Measurements from ENCODE around the gene ZNF655. TPM values are rescaled to one million over a fixed set of nuclear protein-coding genes. Genes with fewer than 3 reads are reported as not detected.

The ZNF655 gene
- total and polyA plus RNA-seq, 2 donors (not counting 3 experiments of a cell fraction or from before 2014, with no cell fraction given), result 16.9 to 20.4 TPM

- Histone ChIP-seq H3K27me3 (ENCODE audit: control insufficient read depth in 2 of 2, insufficient read depth in 2 of 2, low read length in 2 of 2) (no peaks in the 10 kb centered on the region), H3K9me3 (replicated peaks; ENCODE audit: control insufficient read depth, insufficient read depth, low read length) (no peaks in the 10 kb centered on the region), H3K9me1 (replicated peaks; ENCODE audit: control insufficient read depth, extremely low read depth, insufficient read depth, low read length) (no peaks in the 10 kb centered on the region), H3K79me2 (ENCODE audit: control insufficient read depth, insufficient read depth, low read length) (no peaks in the 10 kb centered on the region), H3K27ac (ENCODE audit: insufficient read depth, low read depth, low read length) (no peak overlapping the region), H4K20me1 (replicated peaks; ENCODE audit: control insufficient read depth, extremely low read depth, insufficient read depth, low read length) (no peaks in the 10 kb centered on the region), H3K4me2 (ENCODE audit: insufficient read depth, low read length) (no peak overlapping the region), H3K36me3 (ENCODE audit: control insufficient read depth in 2 of 2, extremely low read depth in 1 of 2, insufficient read depth in 2 of 2, low read length in 2 of 2) (no peaks in the 10 kb centered on the region), H3K9ac (replicated peaks; ENCODE audit: extremely low read depth, insufficient read depth, low read length) (no peak overlapping the region), H2AFZ (ENCODE audit: low read depth, low read length) (no peak overlapping the region), H3K4me3 (replicated peaks in 1 of 3; ENCODE audit: insufficient read depth in 1 of 3, low read depth in 1 of 3, low read length in 3 of 3) (no peak overlapping the region), H3K4me1 (ENCODE audit: control insufficient read depth, extremely low read depth, insufficient read depth, low read length) (no peaks in the 10 kb centered on the region)
- DNase-seq (ENCODE audit: low read depth, low spot score), result no peak
- dilution Hi-C loops (cut with MboI; ENCODE audit: extremely low pct_ligation_motif_present, low sequenced_read_pairs), result no loop called here
- CTCF ChIA-PET, result no interaction called here
- BruUV-seq (replicated peaks), result no TSS peak
- TF ChIP-seq, protein P1, sequence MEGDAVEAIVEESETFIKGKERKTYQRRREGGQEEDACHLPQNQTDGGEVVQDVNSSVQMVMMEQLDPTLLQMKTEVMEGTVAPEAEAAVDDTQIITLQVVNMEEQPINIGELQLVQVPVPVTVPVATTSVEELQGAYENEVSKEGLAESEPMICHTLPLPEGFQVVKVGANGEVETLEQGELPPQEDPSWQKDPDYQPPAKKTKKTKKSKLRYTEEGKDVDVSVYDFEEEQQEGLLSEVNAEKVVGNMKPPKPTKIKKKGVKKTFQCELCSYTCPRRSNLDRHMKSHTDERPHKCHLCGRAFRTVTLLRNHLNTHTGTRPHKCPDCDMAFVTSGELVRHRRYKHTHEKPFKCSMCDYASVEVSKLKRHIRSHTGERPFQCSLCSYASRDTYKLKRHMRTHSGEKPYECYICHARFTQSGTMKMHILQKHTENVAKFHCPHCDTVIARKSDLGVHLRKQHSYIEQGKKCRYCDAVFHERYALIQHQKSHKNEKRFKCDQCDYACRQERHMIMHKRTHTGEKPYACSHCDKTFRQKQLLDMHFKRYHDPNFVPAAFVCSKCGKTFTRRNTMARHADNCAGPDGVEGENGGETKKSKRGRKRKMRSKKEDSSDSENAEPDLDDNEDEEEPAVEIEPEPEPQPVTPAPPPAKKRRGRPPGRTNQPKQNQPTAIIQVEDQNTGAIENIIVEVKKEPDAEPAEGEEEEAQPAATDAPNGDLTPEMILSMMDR (IDR thresholded peaks at IDR 0.05; ENCODE audit: extremely low read depth in 1 of 2, insufficient read depth in 1 of 2, low read depth in 1 of 2, low read length in 2 of 2), result no peak
- TF ChIP-seq FOS (IDR thresholded peaks at IDR 0.05; ENCODE audit: borderline replicate concordance, insufficient read depth, low read length) (no peak), MYC (IDR thresholded peaks at IDR 0.05; ENCODE audit: low read depth, low read length) (no peak), POLR2A (IDR thresholded peaks at IDR 0.05; ENCODE audit: low read depth, low read length) (no peak), EZH2 (IDR thresholded peaks at IDR 0.05; ENCODE audit: borderline replicate concordance, low read depth, low read length, severe bottlenecking) (no peak)
- FAIRE-seq, result no peak
- POLR2A ChIA-PET, result no interaction called here
- intact Hi-C loops (cut with micrococcal nuclease), result no loop called here
These were observed 19.1 kb upstream of the ZNF655 start for GRCh38 chr7:99539213-99539811.

DNA sequence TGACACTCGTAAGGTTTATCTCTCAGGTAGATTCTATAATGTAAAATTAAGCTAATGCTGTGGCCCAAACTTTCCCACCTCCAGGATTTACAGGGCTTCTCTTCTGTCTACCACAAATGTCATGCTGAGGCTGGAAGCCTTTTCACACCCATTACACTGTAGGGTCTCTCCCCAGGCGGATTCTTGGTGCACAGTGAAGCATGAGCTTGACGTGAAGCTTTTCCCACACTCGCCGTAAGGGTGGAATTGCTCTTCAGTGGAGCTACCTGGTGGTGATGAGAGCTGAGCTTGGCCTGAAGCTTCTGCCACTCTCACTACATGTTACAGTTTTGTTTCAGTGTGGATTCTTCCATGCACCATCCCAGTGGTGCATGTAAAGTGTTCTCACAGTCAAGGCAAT lies 17.9 kb upstream of the ZNF655 start:
- POLR2A ChIA-PET, result no interaction called here
- CTCF ChIA-PET, result interaction anchor here (0.6 kb wide), 1 partner anchor 101 kb away, joined by 3 read pairs; no protein-coding TSS in a partner anchor
- no peak overlapping the region for H3K4me3 ChIP-seq (replicated peaks in 1 of 3; ENCODE audit: insufficient read depth in 1 of 3, low read depth in 1 of 3, low read length in 3 of 3)
- no peaks in the 10 kb centered on the region for H4K20me1 ChIP-seq (replicated peaks; ENCODE audit: control insufficient read depth, extremely low read depth, insufficient read depth, low read length)
- dilution Hi-C loops (cut with MboI; ENCODE audit: extremely low pct_ligation_motif_present, low sequenced_read_pairs) (no loop called here), intact Hi-C loops (cut with micrococcal nuclease) (no loop called here)
- H3K36me3 ChIP-seq (ENCODE audit: control insufficient read depth in 2 of 2, extremely low read depth in 1 of 2, insufficient read depth in 2 of 2, low read length in 2 of 2), result no peaks in the 10 kb centered on the region
- TF ChIP-seq, protein P2, sequence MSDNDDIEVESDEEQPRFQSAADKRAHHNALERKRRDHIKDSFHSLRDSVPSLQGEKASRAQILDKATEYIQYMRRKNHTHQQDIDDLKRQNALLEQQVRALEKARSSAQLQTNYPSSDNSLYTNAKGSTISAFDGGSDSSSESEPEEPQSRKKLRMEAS (IDR thresholded peaks at IDR 0.05; ENCODE audit: insufficient read depth, insufficient read length), result no peak
- TF ChIP-seq POLR2A (IDR thresholded peaks at IDR 0.05; ENCODE audit: low read depth, low read length) (no peak), JUN (IDR thresholded peaks at IDR 0.05; ENCODE audit: borderline replicate concordance, insufficient read depth, insufficient read length, low read depth) (no peak), POLR2AphosphoS5 (IDR thresholded peaks at IDR 0.05; ENCODE audit: insufficient read depth, low read depth, low read length) (no peak), MYC (IDR thresholded peaks at IDR 0.05; ENCODE audit: low read depth, low read length) (no peak), GATA2 (IDR thresholded peaks at IDR 0.05; ENCODE audit: insufficient read depth, insufficient read length, low read depth, low read length) (no peak), EZH2 (IDR thresholded peaks at IDR 0.05; ENCODE audit: borderline replicate concordance, low read depth, low read length, severe bottlenecking) (no peak)
- TF ChIP-seq, protein P1 (IDR thresholded peaks at IDR 0.05; ENCODE audit: extremely low read depth in 1 of 2, insufficient read depth in 1 of 2, low read depth in 1 of 2, low read length in 2 of 2), result no peak
- DNase-seq (ENCODE audit: low read depth, low spot score) (no peak), FAIRE-seq (no peak)
- H3K27ac ChIP-seq (ENCODE audit: insufficient read depth, low read depth, low read length), result no peak overlapping the region
- BruUV-seq (replicated peaks), result no TSS peak
- no peaks in the 10 kb centered on the region for H3K9me3 ChIP-seq (replicated peaks; ENCODE audit: control insufficient read depth, insufficient read depth, low read length)
- no peaks in the 10 kb centered on the region for H3K27me3 ChIP-seq (ENCODE audit: control insufficient read depth in 2 of 2, insufficient read depth in 2 of 2, low read length in 2 of 2)
- no peaks in the 10 kb centered on the region for H3K79me2 ChIP-seq (ENCODE audit: control insufficient read depth, insufficient read depth, low read length)
- H3K9me1 ChIP-seq (replicated peaks; ENCODE audit: control insufficient read depth, extremely low read depth, insufficient read depth, low read length), result no peaks in the 10 kb centered on the region
- H3K4me2 ChIP-seq (ENCODE audit: insufficient read depth, low read length), result no peak overlapping the region
- no peaks in the 10 kb centered on the region for H3K4me1 ChIP-seq (ENCODE audit: control insufficient read depth, extremely low read depth, insufficient read depth, low read length)
- H2AFZ ChIP-seq (ENCODE audit: low read depth, low read length), result no peak overlapping the region
- no peak overlapping the region for H3K9ac ChIP-seq (replicated peaks; ENCODE audit: extremely low read depth, insufficient read depth, low read length)

Data from endothelial cell of umbilical vein (primary cell).